Omental fat pad (tissue), 4 donors: ENCODE results near the gene SMARCD2. TPM values are rescaled to one million over a fixed set of nuclear protein-coding genes. Genes with fewer than 3 reads are reported as not detected.
"Not testable (repeated sequence)": the region's sequence is repeated elsewhere in the genome, so short reads cannot be mapped to it uniquely, and the experiment has no call there.

Source experiments
- ATAC-seq: fragments of 150-250 bp; one replicate; pipeline ENCODE4 v1.9.1; 2016; ENCODE audit warnings: mild to moderate bottlenecking, moderate library complexity; ENCODE audit not compliant: low FRiP score
- DNase-seq: peaks from one replicate; pipeline ENCODE4 v3.0.0-alpha.2; 2019; ENCODE audit warnings: low spot score
- CTCF ChIP-seq, 3 donors: fragments of 450-650 bp; IDR thresholded peaks; one replicate each; pipeline ENCODE4 v1.5.1; 2016 to 2017; ENCODE audit warnings: antibody characterized with exemption in 3 of 3, mild to moderate bottlenecking in 3 of 3, moderate library complexity in 2 of 3
- total RNA-seq, 4 donors: library from RNA; depleted of rRNA; stranded (reverse); fragments of >200 nt; gene quantifications; one replicate each; pipeline ENCODE4 v1.1.0, GENCODE V29; 2016

The SMARCD2 gene
- total RNA-seq, result 100 to 1,000 TPM in 3 of 4 donors, 10 to 100 TPM in 1; 77.5 to 246 (median 109) TPM

GRCh38 chr17:63842540-63843386 is at the start of gene SMARCD2:
Gene SMARCD2 (minus strand): TSS chr17:63842685. CDS start chr17:63842674, 11 bp downstream.
- ATAC-seq, result peak; percentile 94
- no peak for TF ChIP-seq CTCF (IDR thresholded peaks at IDR 0.05)
- peak; percentile 92 for DNase-seq

GRCh38 chr17:63889026-63889848 is 46.8 kb upstream of the SMARCD2 start:
- not testable (repeated sequence) for ATAC-seq, DNase-seq

GRCh38 chr17:63885119-63885518 is 42.6 kb upstream of the SMARCD2 start:
- not testable (repeated sequence) for ATAC-seq, DNase-seq

GRCh38 chr17:63882626-63883126 is 40.2 kb upstream of the SMARCD2 start:
- DNase-seq, ATAC-seq: not testable (repeated sequence)

GRCh38 chr17:63881935-63882601 is 39.6 kb upstream of the SMARCD2 start, which contains the start of gene GH2:
Gene GH2 (minus strand): TSS chr17:63881944. CDS start chr17:63881801, 143 bp downstream.
- no peak for TF ChIP-seq CTCF (IDR thresholded peaks at IDR 0.05)
- ATAC-seq, result peak; percentile 73

GRCh38 chr17:63881337-63881736 is 38.9 kb upstream of the SMARCD2 start:
- not testable (repeated sequence) for ATAC-seq

More at GRCh38 chr17:63881935-63882601, 39.6 kb upstream of the SMARCD2 start, which contains the start of gene GH2:
- peak; percentile 35 for DNase-seq

GRCh38 chr17:63880706-63881105 is 38.2 kb upstream of the SMARCD2 start:
- ATAC-seq (no peak), DNase-seq (no peak)
- TF ChIP-seq CTCF (IDR thresholded peaks at IDR 0.05), result no peak

More at GRCh38 chr17:63881337-63881736, 38.9 kb upstream of the SMARCD2 start:
- not testable (repeated sequence) for DNase-seq

- not testable (repeated sequence) for DNase-seq, ATAC-seq
Observed at GRCh38 chr17:63878413-63878812, 35.9 kb upstream of the SMARCD2 start.

- ATAC-seq, DNase-seq: not testable (repeated sequence)
Observed at GRCh38 chr17:63874693-63875092, 32.2 kb upstream of the SMARCD2 start.

- ATAC-seq, DNase-seq: not testable (repeated sequence)
Observed at GRCh38 chr17:63874061-63874626, 31.7 kb upstream of the SMARCD2 start.

- not testable (repeated sequence) for DNase-seq, ATAC-seq
Observed at GRCh38 chr17:63873577-63873976, 31.1 kb upstream of the SMARCD2 start, which contains the start of gene CSH2. Gene CSH2 (minus strand): TSS chr17:63873677. CDS start chr17:63873614, 63 bp downstream.

- not testable (repeated sequence) for DNase-seq, ATAC-seq
Observed at GRCh38 chr17:63871646-63872365, 29.3 kb upstream of the SMARCD2 start.

- ATAC-seq, DNase-seq: not testable (repeated sequence)
Observed at GRCh38 chr17:63870292-63870665, 27.8 kb upstream of the SMARCD2 start.
